Glomerular visceral epithelial cell (primary cell): ENCODE data around the gene HAPLN2.
A peak's percentile ranks its signal among the peaks of the same experiment; 100 is the strongest.

Source experiments
- DNase-seq: peaks from one replicate; pipeline ENCODE4 v3.0.0-alpha.2; 2016; ENCODE audit errors: extremely low spot score

HAPLN2 gene

DNA sequence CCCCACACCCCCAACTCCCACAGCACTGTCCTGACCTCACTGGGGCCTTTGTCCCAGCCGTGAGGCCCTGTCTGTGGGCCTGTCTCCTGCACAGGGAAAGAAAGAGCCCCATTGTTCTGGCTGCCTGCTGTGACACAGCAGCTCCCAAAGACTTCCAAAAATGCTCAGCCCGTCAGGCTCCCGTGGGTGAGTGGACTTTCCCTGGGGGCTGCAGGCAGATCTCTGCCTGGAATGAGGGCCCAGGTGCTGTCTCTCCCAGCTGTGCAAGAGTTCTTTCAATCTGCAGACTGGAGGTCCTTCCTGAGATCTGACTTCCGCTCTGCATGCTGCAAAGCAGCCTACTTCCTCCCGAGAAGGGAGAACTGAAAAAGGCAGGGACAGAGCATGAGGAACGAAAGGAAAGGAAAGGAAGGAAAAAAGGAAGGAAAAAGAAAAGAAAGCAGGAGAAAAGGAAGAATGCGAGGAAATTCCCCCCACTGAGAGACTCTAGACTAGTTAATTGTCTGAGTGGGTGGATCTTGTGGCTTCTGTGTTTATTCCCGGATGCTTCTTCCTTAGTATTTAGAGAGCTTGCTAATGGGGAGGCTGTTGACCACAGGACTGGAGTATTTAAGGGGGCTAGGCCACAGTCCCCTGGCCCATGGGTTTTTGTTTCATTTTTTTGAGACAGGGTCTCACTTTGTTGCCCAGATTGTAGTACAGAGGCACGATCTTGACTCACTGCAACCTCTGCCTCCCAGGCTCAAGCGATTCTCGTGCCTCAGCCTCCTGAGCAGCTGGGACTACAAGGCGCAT is 43.0 kb downstream of the HAPLN2 start:
- no peak for DNase-seq

GRCh38 chr1:156662800-156663055 is 43.5 kb downstream of the HAPLN2 start:
- no peak for DNase-seq

DNA sequence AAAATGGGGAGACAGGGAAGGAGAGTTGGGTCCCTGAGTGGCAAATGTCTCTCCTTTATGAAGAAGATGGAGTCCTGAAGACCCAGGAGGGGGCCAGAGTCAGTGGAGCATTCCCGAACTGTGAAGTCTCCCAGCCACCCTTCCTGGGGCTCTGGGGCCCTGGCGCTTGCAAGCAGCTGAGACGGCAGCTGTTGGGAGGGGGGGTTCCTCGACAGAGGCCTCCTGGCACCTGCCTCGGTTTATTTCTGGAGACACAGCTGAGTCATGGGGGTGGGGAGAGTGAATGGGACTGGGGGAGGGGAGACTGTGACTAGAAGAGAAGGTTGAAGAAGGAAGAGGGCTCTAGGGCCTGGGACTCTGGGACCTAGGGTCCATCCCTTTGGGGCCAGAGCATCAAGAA is 44.0 kb downstream of the HAPLN2 start:
- DNase-seq, result peak; percentile 20

DNA sequence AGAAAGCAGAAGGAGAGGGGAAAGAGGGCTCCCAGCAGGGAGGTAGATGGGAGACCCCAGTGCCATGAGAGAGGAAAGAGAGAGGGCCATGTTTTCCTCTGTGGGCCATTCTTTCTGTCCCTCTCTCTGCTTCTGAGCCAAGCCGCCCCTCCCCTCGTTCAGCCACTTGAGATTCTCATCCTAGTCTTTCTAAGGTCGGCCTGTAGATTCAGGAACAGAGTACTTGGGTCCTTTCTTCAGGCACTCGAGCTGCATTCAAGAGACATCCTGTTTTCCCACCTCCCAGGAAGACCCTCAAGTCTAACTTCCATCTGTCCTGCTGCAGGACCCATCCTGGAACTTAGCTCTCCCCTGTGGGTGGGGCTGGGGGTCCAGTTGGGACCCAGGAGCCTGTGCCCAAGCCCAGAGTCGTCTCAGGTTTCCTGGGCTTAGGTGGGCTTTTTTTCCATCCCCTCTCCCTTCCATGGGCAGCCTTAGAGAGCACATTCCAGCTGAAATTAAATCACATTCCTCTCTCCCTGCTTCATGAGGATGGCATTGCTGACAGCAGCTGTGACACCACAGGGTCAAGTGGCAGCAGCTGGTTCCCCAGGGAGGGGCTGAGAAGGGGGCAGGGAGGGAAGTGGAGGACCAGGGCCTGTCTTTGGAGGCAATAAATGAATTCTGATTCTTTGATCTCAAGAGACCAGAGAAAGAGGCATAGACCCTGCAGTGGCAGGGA is 45.0 kb downstream of the HAPLN2 start:
- peak; percentile 26 for DNase-seq

- peak; percentile 20 for DNase-seq
These were observed 45.7 kb downstream of the HAPLN2 start for GRCh38 chr1:156664767-156665411.

DNA sequence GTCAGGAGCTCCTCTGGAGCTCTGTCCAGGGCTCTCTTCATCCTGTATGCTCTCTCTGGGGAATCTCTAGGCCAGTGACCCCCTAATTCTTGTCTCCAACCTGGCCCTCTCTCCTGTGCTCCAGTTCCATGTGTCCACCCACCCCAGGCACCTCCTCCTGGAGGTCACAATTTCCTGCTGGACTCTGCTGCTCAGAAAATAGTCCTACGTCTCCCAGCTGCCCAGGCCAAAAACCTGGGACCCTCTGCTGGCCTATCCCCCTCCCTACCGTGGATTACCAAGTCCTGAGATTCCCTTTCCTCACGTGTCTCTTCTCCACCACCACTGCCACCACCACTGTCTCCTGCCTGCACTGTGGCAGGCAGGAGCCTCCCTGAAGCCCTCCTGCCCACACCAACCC is 46.3 kb downstream of the HAPLN2 start:
- DNase-seq, result no peak

DNA sequence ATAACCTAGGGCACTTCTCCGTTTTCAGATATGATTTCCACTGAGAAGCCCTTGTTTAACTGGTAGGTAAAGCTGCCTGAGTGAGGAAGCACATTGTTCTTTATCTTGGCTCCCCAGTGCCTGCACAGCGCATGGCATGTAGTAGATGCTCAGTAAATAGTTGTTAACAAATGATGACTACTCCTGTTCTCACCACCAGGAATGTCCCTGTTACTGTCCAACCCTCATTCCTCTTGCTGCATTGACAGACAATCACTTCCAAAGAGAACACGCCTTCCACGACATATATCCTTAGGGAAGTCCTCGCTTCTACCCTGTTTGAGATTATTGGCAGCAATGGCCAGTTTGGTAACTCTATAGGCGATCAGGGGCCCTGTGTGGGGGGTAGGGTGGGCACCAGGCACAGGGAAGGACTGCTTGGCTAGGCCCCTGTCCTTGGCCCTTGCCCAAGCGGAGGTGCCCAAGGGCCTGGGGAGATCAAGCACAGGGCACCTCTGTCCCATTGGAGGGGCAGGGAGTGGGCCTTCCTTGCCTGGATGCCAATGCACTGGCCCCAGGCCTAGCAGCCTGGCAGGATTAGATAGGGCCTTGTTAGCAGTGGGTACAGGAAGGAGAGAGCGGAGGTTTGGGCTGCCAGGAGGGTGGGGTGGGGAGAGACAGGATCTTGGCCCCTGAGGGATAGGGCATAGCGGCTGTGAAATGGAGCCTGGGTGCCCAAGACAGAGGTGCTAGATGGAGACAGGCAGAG is 47.8 kb downstream of the HAPLN2 start:
- no peak for DNase-seq

- no peak for DNase-seq
These were observed 48.4 kb downstream of the HAPLN2 start for GRCh38 chr1:156667610-156667967.

GRCh38 chr1:156667968-156668709 is 48.9 kb downstream of the HAPLN2 start:
- DNase-seq, result no peak

- DNase-seq, result no peak
These were observed 49.8 kb downstream of the HAPLN2 start for GRCh38 chr1:156668801-156669637.

DNA sequence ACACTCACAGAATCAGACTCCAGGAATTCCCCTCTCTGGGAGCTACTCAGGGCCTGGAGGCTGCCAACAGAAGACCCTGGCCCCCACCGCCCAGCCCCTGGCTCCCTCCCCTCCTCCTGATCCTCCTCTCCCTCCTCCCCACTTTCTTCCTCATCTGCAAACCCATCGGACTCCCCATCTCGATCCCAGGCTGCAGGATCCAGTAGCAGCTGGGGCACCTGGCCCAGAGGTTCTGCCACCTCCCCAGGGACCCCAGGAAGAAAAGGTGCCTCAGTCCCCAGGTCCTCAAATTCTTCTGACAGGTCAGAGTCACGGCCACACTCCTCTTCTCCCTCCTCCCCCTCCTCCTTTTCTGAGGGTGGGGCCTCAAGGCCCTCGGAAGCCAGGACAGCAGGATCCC is 50.6 kb downstream of the HAPLN2 start:
- no peak for DNase-seq

DNA sequence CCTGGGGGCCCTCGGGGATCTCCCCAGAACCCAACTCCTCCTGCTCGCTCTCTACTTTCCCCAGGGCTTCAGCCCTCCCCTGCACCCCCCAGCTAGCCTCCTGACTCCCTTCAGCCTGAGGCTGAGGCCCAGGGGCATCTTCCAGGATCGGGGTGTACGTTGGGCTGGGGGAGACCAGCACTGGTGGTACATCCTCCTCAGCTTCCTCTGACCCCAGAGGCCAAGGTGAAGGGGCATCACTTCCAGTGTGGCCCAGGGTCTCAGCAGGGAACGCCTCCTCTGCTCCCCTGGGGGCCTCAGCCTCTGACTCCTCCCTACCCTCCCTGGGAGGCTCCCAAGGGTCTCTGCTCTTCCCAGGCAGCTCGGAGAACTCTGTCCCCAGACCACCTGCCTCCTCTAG is 51.1 kb downstream of the HAPLN2 start:
- no peak for DNase-seq

DNA sequence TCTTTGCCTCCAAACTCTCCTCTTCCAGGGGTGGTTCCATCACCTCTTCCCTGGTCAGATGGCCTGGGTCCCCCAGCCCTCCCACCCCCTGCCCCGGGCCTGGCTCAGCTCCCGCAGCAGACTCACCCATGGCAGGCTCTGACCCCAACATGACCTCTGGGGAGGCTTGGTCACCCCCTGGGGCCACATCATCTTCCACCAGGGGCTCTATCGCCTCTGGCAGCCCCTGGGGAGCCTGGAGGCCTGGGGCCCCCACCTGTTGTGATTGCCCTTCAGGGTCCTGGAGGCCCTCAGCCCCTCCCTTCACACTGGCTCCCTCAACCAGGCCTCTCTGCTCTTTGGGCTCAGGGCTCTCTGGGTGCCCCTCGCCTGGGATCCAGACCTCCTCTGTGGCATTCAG is 51.6 kb downstream of the HAPLN2 start:
- DNase-seq, result no peak

GRCh38 chr1:156671804-156672203 is 52.6 kb downstream of the HAPLN2 start:
- DNase-seq, result no peak

- peak; percentile 51 for DNase-seq
These were observed 54.3 kb downstream of the HAPLN2 start for GRCh38 chr1:156673387-156674121.
